GM12891 (cell line): ENCODE results near the gene SLC44A1.

Experiments used
- DNase-seq: peaks from one replicate; pipeline ENCODE4 v3.0.0; 2011; ENCODE audit warnings: low spot score; ENCODE audit not compliant: insufficient read length
- FAIRE-seq: peaks from 2 replicates; lab custom pipeline; 2011; peaks lifted over from hg19 to GRCh38; lab: Jason Lieb, UNC
- PAX5 ChIP-seq: IDR thresholded peaks from 2 replicates; pipeline ENCODE4 v1.6.1; 2011; ENCODE audit warnings: low read length, moderate library complexity, mild to moderate bottlenecking; ENCODE audit not compliant: insufficient read depth, severe bottlenecking
- POLR2A ChIP-seq: IDR thresholded peaks from 2 replicates; pipeline ENCODE4 v1.6.1; 2011; ENCODE audit warnings: low read depth, low read length, control low read depth
- POLR2AphosphoS5 ChIP-seq: IDR thresholded peaks from 2 replicates; pipeline ENCODE4 v1.6.1; 2011; ENCODE audit warnings: low read depth, low read length, control low read depth
- POU2F2 ChIP-seq: IDR thresholded peaks from 2 replicates; pipeline ENCODE4 v1.6.1; 2011; ENCODE audit warnings: low read depth, mild to moderate bottlenecking, control low read depth, low read length, moderate library complexity
- SPI1 ChIP-seq: IDR thresholded peaks from 2 replicates; pipeline ENCODE4 v1.6.1; 2011; ENCODE audit warnings: low read depth, low read length, control low read depth
- TAF1 ChIP-seq: IDR thresholded peaks from 2 replicates; pipeline ENCODE4 v1.6.1; 2011; ENCODE audit warnings: low read depth, low read length, control low read depth

Gene SLC44A1

DNA sequence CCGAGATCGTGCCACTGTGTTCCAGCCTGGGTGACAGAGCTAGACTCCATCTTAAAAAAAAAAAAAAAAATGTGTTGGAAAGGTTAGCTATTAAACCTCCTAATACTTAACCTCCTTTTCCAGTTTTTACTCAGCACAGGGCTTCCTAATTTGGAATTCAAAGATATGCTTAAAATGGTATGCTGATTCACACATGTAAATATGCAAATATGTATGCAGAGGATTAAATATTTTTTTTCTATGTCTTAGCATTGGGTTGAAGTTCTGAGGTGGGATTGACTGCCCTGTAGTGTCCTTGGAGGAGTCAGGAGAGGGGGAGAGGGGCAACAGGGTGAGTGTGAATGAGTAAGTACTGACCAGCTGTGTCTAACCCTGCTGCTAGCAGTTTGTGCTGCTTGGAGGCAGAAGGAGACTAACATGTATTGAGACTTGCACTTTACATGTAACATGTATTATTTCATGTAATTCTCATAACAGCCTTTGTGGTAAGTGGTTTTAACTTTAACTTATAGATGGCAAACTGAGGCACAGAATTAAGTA lies 63.2 kb downstream of the SLC44A1 start:
- no peak for TF ChIP-seq SPI1
- no peak for TF ChIP-seq POU2F2
- no peak for TF ChIP-seq PAX5
- no peak for TF ChIP-seq POLR2A
- no peak for TF ChIP-seq TAF1
- TF ChIP-seq POLR2AphosphoS5, result no peak
- no peak for DNase-seq
- FAIRE-seq, result no peak

DNA sequence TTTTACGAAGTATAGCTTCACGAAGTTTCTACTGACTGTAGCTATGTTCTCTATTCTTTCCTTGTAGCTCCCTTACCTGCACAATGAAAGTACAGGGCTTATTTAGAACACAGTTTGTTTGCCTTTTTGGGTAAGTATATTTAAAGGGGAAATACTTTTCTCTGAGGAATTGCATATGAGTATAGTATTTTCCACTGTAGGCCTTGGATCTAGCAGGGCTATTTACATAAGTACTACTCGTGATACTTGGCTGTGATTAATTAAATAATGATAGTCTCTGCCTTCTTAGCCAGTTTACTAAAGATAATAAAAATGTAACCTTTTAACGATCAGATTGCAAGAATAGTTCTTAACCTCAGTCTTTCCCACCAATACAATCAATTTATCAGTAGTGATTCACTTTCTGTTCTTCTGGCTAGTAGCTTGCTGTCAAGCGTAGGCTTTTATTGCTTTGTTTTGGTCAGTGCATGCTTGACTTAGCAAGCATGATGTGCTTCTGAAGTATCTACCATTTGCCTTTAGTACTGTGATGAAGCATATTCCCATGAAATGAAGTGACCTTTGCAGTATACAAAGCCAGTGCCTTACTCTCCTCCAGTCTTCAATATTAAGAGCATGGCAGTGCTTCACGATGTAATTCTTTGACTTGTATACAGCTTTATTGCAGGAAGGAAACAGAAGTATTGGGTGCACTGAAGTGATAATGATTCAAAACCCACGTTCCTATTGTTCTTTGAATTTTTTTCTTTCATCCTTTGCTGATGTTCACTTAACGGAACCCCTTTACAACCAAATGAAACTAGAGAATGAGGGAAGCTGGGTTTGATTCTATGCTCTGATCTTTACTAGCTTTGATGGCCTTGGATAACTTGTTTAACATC lies 64.2 kb downstream of the SLC44A1 start:
- TF ChIP-seq POLR2AphosphoS5, result no peak
- no peak for TF ChIP-seq PAX5
- no peak for TF ChIP-seq TAF1
- TF ChIP-seq SPI1, result no peak
- no peak for TF ChIP-seq POU2F2
- TF ChIP-seq POLR2A, result no peak
- FAIRE-seq (no peak), DNase-seq (no peak)

DNA sequence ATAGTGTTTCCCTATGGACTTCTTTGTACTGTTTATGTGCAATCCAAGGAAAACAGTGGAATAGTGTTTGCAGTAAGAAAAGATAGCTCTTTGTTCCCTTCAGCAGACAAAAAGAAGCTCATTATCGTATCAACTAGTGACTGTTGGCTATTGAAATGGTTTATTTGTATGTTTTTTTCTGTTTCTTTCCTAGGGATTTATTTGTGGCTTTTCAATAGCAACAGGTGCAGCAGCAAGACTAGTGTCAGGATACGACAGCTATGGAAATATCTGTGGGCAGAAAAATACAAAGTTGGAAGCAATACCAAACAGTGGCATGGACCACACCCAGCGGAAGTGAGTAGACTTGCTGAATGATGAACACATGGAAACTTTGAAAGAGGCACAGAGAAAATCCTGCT lies 65.1 kb downstream of the SLC44A1 start:
- FAIRE-seq (no peak), DNase-seq (no peak)
- TF ChIP-seq POLR2A (no peak), SPI1 (no peak), POLR2AphosphoS5 (no peak), POU2F2 (no peak), TAF1 (no peak), PAX5 (no peak)

DNA sequence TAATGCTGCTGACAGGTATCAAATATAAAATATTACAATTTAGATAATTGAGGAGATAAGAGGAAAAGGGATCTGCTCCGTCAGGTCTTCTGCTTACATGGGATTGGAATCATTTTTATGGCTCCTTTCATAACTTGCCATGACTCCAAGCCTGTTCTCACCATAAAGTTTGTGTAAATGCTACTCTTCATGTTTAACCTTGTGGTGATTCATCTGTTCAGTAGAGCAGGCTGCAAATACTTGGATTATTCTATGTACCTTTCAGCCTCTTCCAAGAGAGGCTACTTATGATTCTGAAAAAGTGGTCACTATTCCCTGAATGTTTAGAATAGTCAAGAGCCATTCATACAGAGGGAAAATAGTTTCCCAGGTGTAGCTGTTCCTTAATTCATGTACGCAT lies 66.9 kb downstream of the SLC44A1 start:
- no peak for FAIRE-seq
- TF ChIP-seq SPI1 (no peak), POU2F2 (no peak), POLR2A (no peak)

DNA sequence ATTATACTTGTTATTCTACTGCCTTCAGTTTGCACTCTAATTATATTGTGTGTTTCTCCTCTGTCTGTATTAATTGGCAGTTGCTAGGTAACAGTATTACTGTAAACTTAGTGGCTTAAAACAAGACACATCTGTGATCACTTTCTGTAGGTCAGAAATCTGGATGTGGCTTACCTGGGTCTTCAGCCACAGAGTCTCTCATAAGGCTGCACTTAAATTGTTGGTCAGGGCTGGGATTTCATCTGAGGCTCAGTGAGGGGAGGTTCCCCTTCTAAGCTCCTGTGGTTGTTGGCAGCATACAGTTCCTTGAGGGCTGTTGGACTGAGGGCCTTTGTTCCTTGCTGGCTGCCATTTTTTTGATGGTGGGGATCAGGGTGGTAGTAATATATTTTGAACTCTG lies 68.8 kb downstream of the SLC44A1 start:
- FAIRE-seq (no peak), DNase-seq (no peak)
- no peak for TF ChIP-seq POLR2AphosphoS5
- TF ChIP-seq PAX5, result no peak
- TF ChIP-seq POLR2A, result no peak
- no peak for TF ChIP-seq POU2F2
- TF ChIP-seq TAF1, result no peak
- no peak for TF ChIP-seq SPI1

More for the DNA sequence above, 66.9 kb downstream of the SLC44A1 start:
- no peak for DNase-seq

DNA sequence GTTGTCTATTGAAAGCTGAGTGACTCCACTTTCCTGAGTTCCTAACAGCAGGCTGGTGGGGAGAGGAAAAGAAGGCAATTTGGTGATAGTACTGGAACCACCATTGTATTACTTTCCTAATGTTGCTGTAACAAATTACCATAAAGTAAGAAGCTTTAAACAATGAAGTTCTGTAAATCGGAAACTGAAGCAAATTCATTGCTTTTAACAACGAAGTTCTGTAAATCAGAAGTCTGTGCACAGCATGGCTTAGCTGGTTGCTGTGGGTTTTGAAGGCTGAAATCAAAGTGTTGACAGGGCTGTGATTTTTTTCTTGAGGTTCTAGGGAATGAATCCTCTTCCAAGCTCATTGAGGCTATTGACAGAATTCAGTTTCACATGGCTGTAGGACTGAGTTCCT lies 72.3 kb downstream of the SLC44A1 start:
- TF ChIP-seq TAF1 (no peak), POU2F2 (no peak), PAX5 (no peak), POLR2A (no peak), POLR2AphosphoS5 (no peak), SPI1 (no peak)
- FAIRE-seq, result no peak

DNA sequence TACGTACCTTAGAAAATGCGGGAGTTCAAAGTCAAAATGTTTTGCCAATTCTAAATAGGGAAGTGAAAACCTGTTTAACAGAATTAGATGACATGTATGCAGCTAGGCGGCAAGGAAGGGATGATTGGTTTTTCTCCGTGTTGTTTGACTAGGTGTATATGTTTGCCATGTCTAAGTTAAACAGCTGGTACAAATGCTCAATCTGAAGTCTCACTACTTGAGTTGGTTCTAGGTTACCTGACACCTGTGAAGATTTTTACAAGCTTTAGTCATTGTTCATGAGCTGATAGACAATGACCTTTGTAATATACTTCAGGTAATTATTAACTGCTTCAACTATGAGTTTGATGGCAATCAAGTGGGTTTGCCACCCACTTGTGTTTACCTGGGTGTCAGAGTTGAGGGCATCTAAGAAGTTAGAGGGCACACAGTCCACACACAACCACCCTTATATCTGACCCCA lies 74.3 kb downstream of the SLC44A1 start:
- TF ChIP-seq TAF1, result no peak
- no peak for TF ChIP-seq POLR2A
- peak; percentile 96 for TF ChIP-seq SPI1
- no peak for TF ChIP-seq POU2F2
- no peak for TF ChIP-seq POLR2AphosphoS5
- no peak for DNase-seq
- FAIRE-seq, result peak; percentile 87

More for the DNA sequence above, 72.3 kb downstream of the SLC44A1 start:
- DNase-seq, result no peak

DNA sequence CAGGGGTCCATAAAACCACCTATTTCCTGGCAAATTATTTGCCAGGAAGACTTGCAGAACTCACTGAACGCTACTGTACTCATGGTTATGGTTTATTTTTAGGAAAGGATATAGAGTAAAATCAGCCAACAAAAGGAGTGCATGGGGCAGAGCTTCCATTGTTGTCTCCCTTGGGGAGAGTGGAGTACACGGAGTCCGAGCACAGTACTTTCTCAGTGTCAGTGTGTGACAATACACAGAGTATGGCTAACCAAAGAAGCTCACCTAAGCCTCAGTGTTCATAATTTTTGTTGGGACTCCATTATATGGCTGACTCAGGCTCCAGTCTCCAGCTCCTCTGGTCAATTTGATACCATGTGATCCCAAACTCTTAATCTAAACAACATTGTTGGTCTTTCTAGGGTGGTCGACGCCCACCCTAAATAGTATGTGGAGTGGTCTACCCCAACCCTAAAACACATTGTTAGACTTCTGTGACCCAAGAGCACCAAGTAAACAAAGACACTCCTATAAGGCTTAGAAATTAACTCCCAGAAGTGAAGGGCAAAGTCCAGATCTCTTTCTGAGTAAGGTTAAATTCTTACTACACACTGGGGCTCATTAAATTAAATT lies 74.9 kb downstream of the SLC44A1 start:
- DNase-seq (no peak), FAIRE-seq (no peak)
- TF ChIP-seq SPI1 (no peak), PAX5 (no peak), TAF1 (no peak), POU2F2 (no peak), POLR2AphosphoS5 (no peak), POLR2A (no peak)

DNA sequence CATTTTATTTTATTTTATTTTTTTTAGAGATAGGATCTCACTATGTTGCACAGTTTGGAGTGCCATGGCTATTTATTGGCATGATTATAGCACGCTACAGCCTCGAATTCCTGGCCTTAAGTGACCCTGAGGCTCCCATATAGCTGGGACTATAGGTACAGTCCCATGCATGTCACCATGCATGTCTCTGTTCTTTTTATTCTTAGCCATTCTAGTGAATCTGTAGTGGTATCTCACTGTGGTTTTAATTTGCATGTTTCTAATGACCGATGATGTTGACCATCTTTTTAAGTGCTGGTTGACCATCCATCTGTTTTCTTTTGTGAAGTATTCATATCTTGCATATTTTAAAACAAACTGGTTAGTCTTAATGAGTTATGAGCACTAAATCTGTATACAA lies 76.1 kb downstream of the SLC44A1 start:
- TF ChIP-seq POU2F2 (no peak), SPI1 (no peak), POLR2AphosphoS5 (no peak), TAF1 (no peak), PAX5 (no peak), POLR2A (no peak)
- FAIRE-seq, result no peak

DNA sequence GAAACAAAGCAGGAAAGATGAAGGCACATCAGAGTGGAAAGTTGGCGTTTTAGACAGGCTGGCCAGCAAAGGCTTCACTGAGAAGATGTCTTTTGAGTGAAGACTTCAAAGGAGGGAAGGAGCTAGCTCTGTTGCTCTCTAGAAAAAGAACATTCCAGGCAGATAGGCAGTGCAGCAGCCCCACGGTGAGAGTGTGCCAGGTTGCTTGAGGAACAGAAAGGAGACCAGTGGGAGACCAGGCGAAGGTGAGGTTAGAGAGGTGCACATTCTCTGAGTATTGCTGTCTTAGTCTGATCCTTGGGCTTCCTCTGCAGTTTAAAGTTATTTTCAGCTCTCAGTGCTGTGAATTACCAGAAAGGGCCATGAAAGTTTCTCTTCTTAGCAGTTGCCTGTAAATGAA lies 83.8 kb downstream of the SLC44A1 start:
- FAIRE-seq, result no peak

More for the DNA sequence above, 76.1 kb downstream of the SLC44A1 start:
- DNase-seq, result no peak

More for the DNA sequence above, 83.8 kb downstream of the SLC44A1 start:
- DNase-seq, result no peak
- TF ChIP-seq TAF1 (no peak), POLR2AphosphoS5 (no peak), SPI1 (no peak), POU2F2 (no peak), PAX5 (no peak), POLR2A (no peak)
